ENCODE results near the gene NAV2.

The NAV2 gene

GRCh38 chr11:19832086-19832750 is 119.6 kb downstream of the NAV2 start:
- TF ChIP-seq, protein P1, sequence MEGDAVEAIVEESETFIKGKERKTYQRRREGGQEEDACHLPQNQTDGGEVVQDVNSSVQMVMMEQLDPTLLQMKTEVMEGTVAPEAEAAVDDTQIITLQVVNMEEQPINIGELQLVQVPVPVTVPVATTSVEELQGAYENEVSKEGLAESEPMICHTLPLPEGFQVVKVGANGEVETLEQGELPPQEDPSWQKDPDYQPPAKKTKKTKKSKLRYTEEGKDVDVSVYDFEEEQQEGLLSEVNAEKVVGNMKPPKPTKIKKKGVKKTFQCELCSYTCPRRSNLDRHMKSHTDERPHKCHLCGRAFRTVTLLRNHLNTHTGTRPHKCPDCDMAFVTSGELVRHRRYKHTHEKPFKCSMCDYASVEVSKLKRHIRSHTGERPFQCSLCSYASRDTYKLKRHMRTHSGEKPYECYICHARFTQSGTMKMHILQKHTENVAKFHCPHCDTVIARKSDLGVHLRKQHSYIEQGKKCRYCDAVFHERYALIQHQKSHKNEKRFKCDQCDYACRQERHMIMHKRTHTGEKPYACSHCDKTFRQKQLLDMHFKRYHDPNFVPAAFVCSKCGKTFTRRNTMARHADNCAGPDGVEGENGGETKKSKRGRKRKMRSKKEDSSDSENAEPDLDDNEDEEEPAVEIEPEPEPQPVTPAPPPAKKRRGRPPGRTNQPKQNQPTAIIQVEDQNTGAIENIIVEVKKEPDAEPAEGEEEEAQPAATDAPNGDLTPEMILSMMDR (IDR thresholded peaks at IDR 0.05; ENCODE audit: control extremely low read depth, extremely low read depth, low read depth, missing control alignments) = no peak
- ChIA-PET POLR2A (no interaction called here), CTCF (interaction anchor here (1.4 to 1.5 kb wide), 2 partner anchors 31 to 755 kb away, joined by 3 to 4 read pairs; no protein-coding TSS in a partner anchor)
- DNase-seq (ENCODE audit: extremely low spot score) = no peak

DNA sequence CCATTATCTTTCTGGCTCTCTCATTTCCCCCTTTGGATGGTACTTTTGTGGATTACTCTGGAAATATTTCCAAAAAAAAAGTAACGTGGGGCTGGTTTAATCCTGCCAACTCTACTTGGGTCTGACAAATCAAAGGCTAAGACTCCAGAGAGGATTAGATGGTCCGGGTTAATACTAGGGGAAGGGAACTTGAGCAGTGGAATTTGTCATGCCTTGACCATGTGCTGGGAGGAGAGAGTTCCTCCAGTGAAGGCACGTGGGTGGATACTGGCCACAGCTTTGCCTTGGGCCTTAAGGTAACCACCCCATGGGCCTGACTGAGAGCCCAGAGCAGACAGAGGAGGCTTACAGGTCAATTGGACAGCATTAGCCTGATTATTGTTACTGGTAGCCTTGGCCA is 120.3 kb downstream of the NAV2 start:
- ChIA-PET POLR2A (no interaction called here), CTCF (interaction anchor here (1.1 to 1.9 kb wide), 4 partner anchors 13 to 756 kb away, joined by 3 to 5 read pairs (median 4); no protein-coding TSS in a partner anchor)
- TF ChIP-seq, protein P1 (IDR thresholded peaks at IDR 0.05; ENCODE audit: control extremely low read depth, extremely low read depth, low read depth, missing control alignments) = no peak
- no peak for DNase-seq (ENCODE audit: extremely low spot score)

DNA sequence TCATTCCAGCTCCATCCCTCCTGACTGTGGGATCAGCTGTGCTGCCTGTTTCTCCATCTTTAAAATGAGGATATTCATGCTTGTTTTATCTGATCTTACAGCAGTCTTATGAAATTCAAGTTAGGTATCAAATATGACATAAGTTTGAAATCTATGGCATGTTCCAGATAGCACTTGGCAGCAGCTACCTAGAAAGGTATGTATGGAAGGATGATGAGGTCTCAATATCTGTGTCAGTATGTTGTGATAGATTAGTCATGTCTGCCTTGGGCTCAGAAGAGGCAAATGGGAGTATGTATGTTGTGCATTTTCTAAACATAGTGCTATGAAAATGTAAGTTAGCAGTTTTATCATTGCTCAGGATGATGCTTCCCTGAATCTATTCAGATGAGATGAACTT is 122.1 kb downstream of the NAV2 start:
- CTCF ChIA-PET = interaction anchor here (0.8 to 1.9 kb wide), 5 partner anchors 15 to 306 kb away, joined by 3 to 5 read pairs (median 4); no protein-coding TSS in a partner anchor
- POLR2A ChIA-PET = no interaction called here
- TF ChIP-seq, protein P1 (IDR thresholded peaks at IDR 0.05; ENCODE audit: control extremely low read depth, extremely low read depth, low read depth, missing control alignments) = no peak
- no peak for DNase-seq (ENCODE audit: extremely low spot score)

DNA sequence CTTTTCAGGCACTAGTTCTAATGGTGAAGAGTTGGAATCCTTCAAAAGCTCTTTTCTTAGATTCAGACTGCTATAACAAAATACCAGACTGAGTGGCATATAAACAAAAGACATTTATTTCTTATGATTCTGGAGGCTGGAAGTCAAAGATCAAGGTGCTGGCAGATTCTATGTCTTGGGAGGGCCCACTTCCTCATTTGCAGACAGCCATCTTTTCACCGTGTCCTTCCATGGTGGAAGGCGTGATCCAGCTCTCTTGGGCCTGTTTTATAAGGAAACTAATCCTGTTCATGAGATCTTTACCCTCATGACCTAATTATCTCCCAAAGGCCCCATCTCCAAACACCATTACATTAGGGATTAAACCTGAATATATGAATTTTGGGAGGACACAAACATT is 124.0 kb downstream of the NAV2 start:
- ChIA-PET CTCF (interaction anchor here (1.2 kb wide), 1 partner anchor 14 kb away, joined by 3 read pairs; no protein-coding TSS in a partner anchor), POLR2A (no interaction called here)
- TF ChIP-seq, protein P1 (IDR thresholded peaks at IDR 0.05; ENCODE audit: control extremely low read depth, extremely low read depth, low read depth, missing control alignments) = no peak
- DNase-seq (ENCODE audit: extremely low spot score) = no peak

- ChIA-PET POLR2A (no interaction called here), CTCF (interaction anchor here (0.7 to 0.8 kb wide), 2 partner anchors 10 to 13 kb away, joined by 3 read pairs; no protein-coding TSS in a partner anchor)
- DNase-seq (ENCODE audit: extremely low spot score) = no peak
- TF ChIP-seq, protein P1 (IDR thresholded peaks at IDR 0.05; ENCODE audit: control extremely low read depth, extremely low read depth, low read depth, missing control alignments) = no peak
Observed at GRCh38 chr11:19838994-19839768, 126.5 kb downstream of the NAV2 start.

DNA sequence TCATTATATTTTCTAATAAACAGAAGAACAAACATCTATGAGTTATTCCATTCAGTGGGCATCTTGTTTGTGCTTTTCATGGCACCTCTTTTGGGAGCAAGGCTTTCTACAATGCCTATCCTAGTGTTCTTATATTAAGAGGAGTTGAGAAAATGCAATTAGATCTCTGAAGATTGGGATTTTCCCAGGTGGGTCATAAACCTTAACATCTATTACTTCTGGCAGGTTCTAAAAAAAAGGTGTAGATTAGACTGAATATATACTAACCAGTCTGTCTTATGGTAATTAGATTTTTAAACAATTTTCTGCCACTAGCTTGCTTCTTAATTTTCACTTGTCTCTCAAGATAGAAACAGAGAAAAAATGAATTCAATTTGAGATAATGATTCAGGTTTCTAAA is 128.3 kb downstream of the NAV2 start:
- TF ChIP-seq, protein P1 (IDR thresholded peaks at IDR 0.05; ENCODE audit: control extremely low read depth, extremely low read depth, low read depth, missing control alignments) = no peak
- ChIA-PET POLR2A (no interaction called here), CTCF (interaction anchor here (1.0 to 1.3 kb wide), 2 partner anchors 12 kb away, joined by 3 to 4 read pairs; no protein-coding TSS in a partner anchor)

More for the DNA sequence above, 128.3 kb downstream of the NAV2 start:
- DNase-seq (ENCODE audit: extremely low spot score) = no peak

Measured in GM10248 (cell line).